HT-29 (cell line): ENCODE data around the gene GPC5. TPM values are rescaled to one million over a fixed set of nuclear protein-coding genes. Genes with fewer than 3 reads are reported as not detected.
"Not testable (repeated sequence)": the region's sequence is repeated elsewhere in the genome, so short reads cannot be mapped to it uniquely, and the experiment has no call there.

ENCODE experiments used
- DNase-seq: peaks from one replicate; pipeline ENCODE4 v3.0.0-alpha.2; 2015; ENCODE audit warnings: low spot score
- total RNA-seq: library from RNA; depleted of rRNA; stranded (reverse); fragments of >200 nt; shearing (Covaris generic); gene quantifications from 2 replicates; pipeline ENCODE4 v1.2.3, GENCODE V29; 2014

The GPC5 gene
- total RNA-seq, 1 experiment from 2014 or later: not detected

- DNase-seq: no peak
Measured at GRCh38 chr13:92621985-92622384, 1223.6 kb downstream of the GPC5 start.

- no peak for DNase-seq
Measured at GRCh38 chr13:92622905-92623304, 1224.5 kb downstream of the GPC5 start.

GRCh38 chr13:92626274-92626673, 1227.9 kb downstream of the GPC5 start:
- no peak for DNase-seq

- no peak for DNase-seq
Measured at GRCh38 chr13:92640936-92641335, 1242.5 kb downstream of the GPC5 start.

GRCh38 chr13:92649140-92649813, 1250.9 kb downstream of the GPC5 start:
- no peak for DNase-seq

GRCh38 chr13:92656103-92656502, 1257.7 kb downstream of the GPC5 start:
- no peak for DNase-seq

GRCh38 chr13:92656648-92657047, 1258.2 kb downstream of the GPC5 start:
- DNase-seq: no peak

- no peak for DNase-seq
Measured at GRCh38 chr13:92657565-92657964, 1259.1 kb downstream of the GPC5 start.

GRCh38 chr13:92658293-92658692, 1259.9 kb downstream of the GPC5 start:
- DNase-seq: no peak

- DNase-seq: no peak
Measured at GRCh38 chr13:92661406-92661805, 1263.0 kb downstream of the GPC5 start.

GRCh38 chr13:92668157-92668556, 1269.7 kb downstream of the GPC5 start:
- DNase-seq: no peak

- DNase-seq: no peak
Measured at GRCh38 chr13:92670096-92670495, 1271.7 kb downstream of the GPC5 start.

- DNase-seq: no peak
Measured at GRCh38 chr13:92671821-92672220, 1273.4 kb downstream of the GPC5 start.

GRCh38 chr13:92676246-92676645, 1277.8 kb downstream of the GPC5 start:
- DNase-seq: no peak

- DNase-seq: no peak
Measured at GRCh38 chr13:92677571-92677970, 1279.2 kb downstream of the GPC5 start.

GRCh38 chr13:92679602-92680001, 1281.2 kb downstream of the GPC5 start:
- no peak for DNase-seq

- no peak for DNase-seq
Measured at GRCh38 chr13:92681239-92681638, 1282.8 kb downstream of the GPC5 start.

GRCh38 chr13:92682832-92683517, 1284.6 kb downstream of the GPC5 start:
- no peak for DNase-seq

GRCh38 chr13:92694047-92694446, 1295.6 kb downstream of the GPC5 start:
- DNase-seq: no peak

GRCh38 chr13:92695827-92696226, 1297.4 kb downstream of the GPC5 start:
- not testable (repeated sequence) for DNase-seq

- DNase-seq: peak; percentile 41
Measured at GRCh38 chr13:92716749-92717148, 1318.3 kb downstream of the GPC5 start.

GRCh38 chr13:92717857-92718256, 1319.4 kb downstream of the GPC5 start:
- DNase-seq: no peak

- DNase-seq: no peak
Measured at GRCh38 chr13:92719868-92720267, 1321.4 kb downstream of the GPC5 start.
